ENCODE results near the gene LAMB3. TPM values are rescaled to one million over a fixed set of nuclear protein-coding genes. Genes with fewer than 3 reads are reported as not detected.

Gene LAMB3
- total and polyA plus RNA-seq, 4 donors: 14.6 to 121 (median 68.6) TPM

DNA sequence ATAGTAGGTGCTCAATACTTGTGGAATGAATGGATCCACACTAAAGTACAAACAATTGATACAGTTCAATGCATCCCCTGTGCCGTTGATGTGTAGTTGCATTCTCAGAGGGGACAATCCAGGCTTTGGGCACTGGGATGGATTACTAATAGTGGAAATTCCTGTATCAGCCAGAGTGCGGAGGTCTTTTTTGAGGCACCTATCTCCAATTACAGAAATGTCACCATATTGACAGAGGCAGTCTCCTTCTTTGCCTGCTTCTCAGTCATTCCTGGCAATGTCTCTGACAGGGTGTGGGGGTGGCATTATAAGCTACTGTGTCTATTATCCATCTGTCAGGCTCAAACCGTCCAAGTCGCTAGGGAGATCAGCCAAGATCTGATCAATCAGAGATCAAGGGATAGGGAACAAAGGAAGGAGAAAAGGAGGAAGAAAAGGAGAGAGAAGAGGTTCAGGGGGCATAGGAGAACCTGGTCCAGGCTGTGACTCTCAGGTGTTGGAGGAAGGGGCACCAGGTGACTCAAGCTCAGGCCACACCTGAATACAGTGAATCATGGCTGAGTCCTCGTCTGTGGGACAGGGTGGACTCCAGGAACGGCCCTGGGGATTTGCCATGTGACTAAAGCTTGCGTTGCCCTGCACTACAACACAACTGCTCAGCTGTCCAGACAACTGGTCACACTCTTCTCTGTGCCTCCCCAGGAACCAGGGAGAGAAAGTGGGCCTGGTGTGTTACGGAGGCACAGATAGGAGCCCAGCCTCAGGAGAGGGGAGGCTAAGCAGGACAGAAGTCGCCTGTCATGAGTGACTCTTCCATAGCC, 3.4 kb upstream of the LAMB3 start:
- peaks cover 6 to 22% (median 9%) of the 10 kb centered on the region in 5 donors for H3K4me1 ChIP-seq (ENCODE audit: control insufficient read depth in 5 of 5, insufficient read depth in 5 of 5, low read length in 5 of 5)
- DNase-seq (no peak), ATAC-seq (ENCODE audit: insufficient read depth, low FRiP score) (no peak)
- no peaks in the 10 kb centered on the region for H3K36me3 ChIP-seq (ENCODE audit: control insufficient read depth in 4 of 4, insufficient read depth in 4 of 4, low read length in 4 of 4)
- 83 to 88% methylated on average over 9 of the region's 9 CpGs for WGBS, 2 donors
- H3K9ac ChIP-seq (ENCODE audit: insufficient read depth in 1 of 2, low read length in 2 of 2): no peak overlapping the region
- no peaks in the 10 kb centered on the region for H3K27me3 ChIP-seq (ENCODE audit: control insufficient read depth in 3 of 3, insufficient read depth in 3 of 3, low read length in 2 of 3)
- no peaks in the 10 kb centered on the region for H3K9me3 ChIP-seq (ENCODE audit: control insufficient read depth in 4 of 4, insufficient read depth in 3 of 4, low read length in 3 of 4)
- no peak overlapping the region for H3K4me3 ChIP-seq
- TF ChIP-seq, protein P1, sequence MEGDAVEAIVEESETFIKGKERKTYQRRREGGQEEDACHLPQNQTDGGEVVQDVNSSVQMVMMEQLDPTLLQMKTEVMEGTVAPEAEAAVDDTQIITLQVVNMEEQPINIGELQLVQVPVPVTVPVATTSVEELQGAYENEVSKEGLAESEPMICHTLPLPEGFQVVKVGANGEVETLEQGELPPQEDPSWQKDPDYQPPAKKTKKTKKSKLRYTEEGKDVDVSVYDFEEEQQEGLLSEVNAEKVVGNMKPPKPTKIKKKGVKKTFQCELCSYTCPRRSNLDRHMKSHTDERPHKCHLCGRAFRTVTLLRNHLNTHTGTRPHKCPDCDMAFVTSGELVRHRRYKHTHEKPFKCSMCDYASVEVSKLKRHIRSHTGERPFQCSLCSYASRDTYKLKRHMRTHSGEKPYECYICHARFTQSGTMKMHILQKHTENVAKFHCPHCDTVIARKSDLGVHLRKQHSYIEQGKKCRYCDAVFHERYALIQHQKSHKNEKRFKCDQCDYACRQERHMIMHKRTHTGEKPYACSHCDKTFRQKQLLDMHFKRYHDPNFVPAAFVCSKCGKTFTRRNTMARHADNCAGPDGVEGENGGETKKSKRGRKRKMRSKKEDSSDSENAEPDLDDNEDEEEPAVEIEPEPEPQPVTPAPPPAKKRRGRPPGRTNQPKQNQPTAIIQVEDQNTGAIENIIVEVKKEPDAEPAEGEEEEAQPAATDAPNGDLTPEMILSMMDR (IDR thresholded peaks at IDR 0.05; ENCODE audit: control extremely low read depth, extremely low read depth): no peak
- no peak overlapping the region for H3K27ac ChIP-seq (ENCODE audit: low read depth in 1 of 2, low read length in 1 of 2)

GRCh38 chr1:209653915-209654351, 1.7 kb upstream of the LAMB3 start:
- 70 to 84% methylated on average over 7 of the region's 7 CpGs for WGBS, 2 donors
- Histone ChIP-seq H3K9me3 (ENCODE audit: control insufficient read depth in 4 of 4, insufficient read depth in 3 of 4, low read length in 3 of 4) (no peaks in the 10 kb centered on the region), H3K4me3 (no peak overlapping the region), H3K27ac (ENCODE audit: low read depth in 1 of 2, low read length in 1 of 2) (peak overlapping the region in 1 of 2 donors; percentile 10), H3K4me1 (ENCODE audit: control insufficient read depth in 5 of 5, insufficient read depth in 5 of 5, low read length in 5 of 5) (peaks cover 11 to 28% (median 12%) of the 10 kb centered on the region in 5 donors), H3K9ac (ENCODE audit: insufficient read depth in 1 of 2, low read length in 2 of 2) (no peak overlapping the region), H3K27me3 (ENCODE audit: control insufficient read depth in 3 of 3, insufficient read depth in 3 of 3, low read length in 2 of 3) (no peaks in the 10 kb centered on the region), H3K36me3 (ENCODE audit: control insufficient read depth in 4 of 4, insufficient read depth in 4 of 4, low read length in 4 of 4) (no peaks in the 10 kb centered on the region)
- TF ChIP-seq, protein P1 (IDR thresholded peaks at IDR 0.05; ENCODE audit: control extremely low read depth, extremely low read depth): no peak
- DNase-seq (peak; percentile 22 to 54 (median 41)), ATAC-seq (ENCODE audit: insufficient read depth, low FRiP score) (no peak)

DNA sequence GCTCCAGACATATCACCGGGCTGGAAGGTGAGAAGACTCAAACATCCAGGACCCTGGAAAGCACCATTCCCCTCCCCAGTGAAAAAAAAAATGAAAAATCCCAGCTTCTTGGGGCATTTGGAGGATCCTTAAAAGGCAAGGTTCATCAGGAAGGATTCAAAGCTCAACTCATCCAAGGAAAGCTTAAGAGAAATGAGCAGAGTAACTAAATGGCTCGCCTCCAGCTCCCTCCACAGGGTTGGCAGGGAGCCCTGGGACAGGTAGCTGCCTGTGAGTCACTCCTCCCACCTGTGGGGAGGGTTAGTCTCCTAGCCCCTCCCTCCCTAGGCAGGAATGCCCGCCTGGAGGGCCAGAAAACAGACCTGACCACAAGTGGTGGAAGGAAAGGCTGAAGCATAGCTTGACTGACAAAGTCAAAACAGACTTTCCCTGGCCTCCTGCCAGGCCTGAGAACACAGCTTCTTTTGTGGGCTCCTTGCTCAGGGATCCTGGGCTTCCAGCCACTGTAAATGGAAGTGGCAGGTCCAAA, 712 bp upstream of the LAMB3 start:
- peak; percentile 89 to 94 (median 89) for DNase-seq
- H3K27ac ChIP-seq (ENCODE audit: low read depth in 1 of 2, low read length in 1 of 2): peak overlapping the region in 1 of 2 donors; percentile 44
- no peak overlapping the region for H3K4me3 ChIP-seq
- WGBS, 2 donors: 50 to 57% methylated on average over 3 of the region's 3 CpGs
- ATAC-seq (ENCODE audit: insufficient read depth, low FRiP score): peak; percentile 67
- no peaks in the 10 kb centered on the region for H3K27me3 ChIP-seq (ENCODE audit: control insufficient read depth in 3 of 3, insufficient read depth in 3 of 3, low read length in 2 of 3)
- no peaks in the 10 kb centered on the region for H3K36me3 ChIP-seq (ENCODE audit: control insufficient read depth in 4 of 4, insufficient read depth in 4 of 4, low read length in 4 of 4)
- no peaks in the 10 kb centered on the region for H3K9me3 ChIP-seq (ENCODE audit: control insufficient read depth in 4 of 4, insufficient read depth in 3 of 4, low read length in 3 of 4)
- H3K4me1 ChIP-seq (ENCODE audit: control insufficient read depth in 5 of 5, insufficient read depth in 5 of 5, low read length in 5 of 5): peaks cover 13 to 38% (median 16%) of the 10 kb centered on the region in 5 donors
- H3K9ac ChIP-seq (ENCODE audit: insufficient read depth in 1 of 2, low read length in 2 of 2): peak overlapping the region in 1 of 2 donors; percentile 11
- TF ChIP-seq, protein P1 (IDR thresholded peaks at IDR 0.05; ENCODE audit: control extremely low read depth, extremely low read depth): no peak
